Heart left ventricle (tissue), 13 donors: ENCODE data around the gene PLN.

Source experiments
- POLR2A ChIP-seq, 2 donors: fragments of 450-650 bp; IDR thresholded peaks; one replicate each; pipeline ENCODE4 v1.6.1; 2017; ENCODE audit warnings: antibody characterized with exemption in 2 of 2, mild to moderate bottlenecking in 2 of 2, moderate library complexity in 2 of 2
- TF ChIP-seq, protein P1 (sequence below), 12 donors: fragments of 200-600 bp; sonication (generic) in 4 of 12; IDR thresholded peaks; one replicate each; pipeline versions ENCODE4 v1.5.0 to v1.8.0; 2018 to 2022; ENCODE audit warnings: antibody characterized with exemption in 12 of 12, mild to moderate bottlenecking in 5 of 12
- donor health status: ischemic (EF 13 %, LVEDD 7.1; RV severe dilation, severe dysfunction).
- donor health status: DM: no; HTN: yes; CAD: no.
- donor health status: DM: no; HTN: no; CAD: no.
- donor health status: ischemic (EF 25% LVEDD 6.9; RV normal size, moderate dysfunction).
- donor health status: ischemic (EF 25% LVEDD 5.7; RV mildly dilated, moderate dysfunction).
- donor health status: ischemic (EF 35%, LVEDD 5.7; RV mildly dilated, moderate dysfunction).
- donor health status: nonischemic (EF 11% LVEDD 7.7; RV severe dilation, severe dysfunction).
- donor health status: DM: yes; HTN: yes; CAD: no.
- donor health status: PGD.
- donor health status: ischemic (EF 29% LVEDD 5.4; RV normal size, mild dysfunction).
- donor health status: nonischemic (EF 23%, LVEDD 6.1; RV moderate dilation, normal function).

DNA sequence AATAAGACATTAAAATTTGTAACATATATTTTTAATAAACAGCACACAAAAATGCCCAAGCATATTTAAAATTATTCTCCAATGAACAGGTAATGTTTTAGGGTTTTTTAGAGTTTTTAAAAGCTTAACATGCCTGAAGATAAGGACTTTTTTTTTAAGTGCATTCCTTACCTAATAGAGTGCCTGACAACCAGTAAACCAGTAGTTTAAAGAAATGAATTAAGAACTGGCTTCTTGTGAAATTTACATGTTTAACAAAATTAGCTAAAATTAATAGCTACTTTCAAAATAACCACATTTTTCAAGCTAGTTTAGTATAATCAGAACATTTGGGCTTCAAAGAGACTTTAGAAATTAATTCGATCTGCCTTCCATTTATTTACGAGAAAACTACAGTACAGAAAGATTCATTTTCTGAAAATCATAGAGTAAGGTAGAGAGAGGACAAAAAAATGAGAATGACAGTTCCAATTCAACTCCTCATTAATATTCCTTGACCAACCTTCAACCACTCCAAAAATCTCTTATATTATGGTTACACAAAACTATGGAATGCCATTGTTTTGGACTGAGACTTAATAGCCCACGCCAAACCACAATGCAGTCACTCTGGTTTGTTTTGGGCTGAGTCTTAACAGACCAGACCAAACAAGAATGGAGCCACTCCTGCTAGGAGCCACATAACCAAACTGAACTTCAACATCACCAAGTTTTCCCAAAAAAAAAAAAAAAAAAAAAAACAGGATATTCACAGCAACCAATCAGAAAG, 5.7 kb upstream of the PLN start:
- TF ChIP-seq, protein P1, sequence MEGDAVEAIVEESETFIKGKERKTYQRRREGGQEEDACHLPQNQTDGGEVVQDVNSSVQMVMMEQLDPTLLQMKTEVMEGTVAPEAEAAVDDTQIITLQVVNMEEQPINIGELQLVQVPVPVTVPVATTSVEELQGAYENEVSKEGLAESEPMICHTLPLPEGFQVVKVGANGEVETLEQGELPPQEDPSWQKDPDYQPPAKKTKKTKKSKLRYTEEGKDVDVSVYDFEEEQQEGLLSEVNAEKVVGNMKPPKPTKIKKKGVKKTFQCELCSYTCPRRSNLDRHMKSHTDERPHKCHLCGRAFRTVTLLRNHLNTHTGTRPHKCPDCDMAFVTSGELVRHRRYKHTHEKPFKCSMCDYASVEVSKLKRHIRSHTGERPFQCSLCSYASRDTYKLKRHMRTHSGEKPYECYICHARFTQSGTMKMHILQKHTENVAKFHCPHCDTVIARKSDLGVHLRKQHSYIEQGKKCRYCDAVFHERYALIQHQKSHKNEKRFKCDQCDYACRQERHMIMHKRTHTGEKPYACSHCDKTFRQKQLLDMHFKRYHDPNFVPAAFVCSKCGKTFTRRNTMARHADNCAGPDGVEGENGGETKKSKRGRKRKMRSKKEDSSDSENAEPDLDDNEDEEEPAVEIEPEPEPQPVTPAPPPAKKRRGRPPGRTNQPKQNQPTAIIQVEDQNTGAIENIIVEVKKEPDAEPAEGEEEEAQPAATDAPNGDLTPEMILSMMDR (IDR thresholded peaks at IDR 0.05), result no peak
- no peak for TF ChIP-seq POLR2A (IDR thresholded peaks at IDR 0.05)
